ENCODE data around the gene UBE2N.

Gene UBE2N

DNA sequence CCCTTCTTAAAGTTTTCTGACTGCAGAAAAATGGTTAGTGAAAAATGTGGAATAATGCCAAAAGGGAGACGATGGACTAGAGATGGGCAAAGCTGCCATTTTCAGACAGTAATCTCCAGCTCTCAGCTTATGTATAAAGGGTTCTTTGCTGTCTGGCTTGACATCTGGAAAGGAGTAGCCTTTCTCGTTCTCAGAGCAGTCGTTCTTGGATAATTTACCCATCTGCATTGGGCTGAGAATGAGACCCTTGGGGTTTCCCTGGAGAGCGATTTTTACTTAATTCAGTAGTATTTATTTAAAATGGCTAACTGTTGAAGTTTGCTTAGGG is 62.8 kb downstream of the UBE2N start:
- DNase-seq, result no peak

DNA sequence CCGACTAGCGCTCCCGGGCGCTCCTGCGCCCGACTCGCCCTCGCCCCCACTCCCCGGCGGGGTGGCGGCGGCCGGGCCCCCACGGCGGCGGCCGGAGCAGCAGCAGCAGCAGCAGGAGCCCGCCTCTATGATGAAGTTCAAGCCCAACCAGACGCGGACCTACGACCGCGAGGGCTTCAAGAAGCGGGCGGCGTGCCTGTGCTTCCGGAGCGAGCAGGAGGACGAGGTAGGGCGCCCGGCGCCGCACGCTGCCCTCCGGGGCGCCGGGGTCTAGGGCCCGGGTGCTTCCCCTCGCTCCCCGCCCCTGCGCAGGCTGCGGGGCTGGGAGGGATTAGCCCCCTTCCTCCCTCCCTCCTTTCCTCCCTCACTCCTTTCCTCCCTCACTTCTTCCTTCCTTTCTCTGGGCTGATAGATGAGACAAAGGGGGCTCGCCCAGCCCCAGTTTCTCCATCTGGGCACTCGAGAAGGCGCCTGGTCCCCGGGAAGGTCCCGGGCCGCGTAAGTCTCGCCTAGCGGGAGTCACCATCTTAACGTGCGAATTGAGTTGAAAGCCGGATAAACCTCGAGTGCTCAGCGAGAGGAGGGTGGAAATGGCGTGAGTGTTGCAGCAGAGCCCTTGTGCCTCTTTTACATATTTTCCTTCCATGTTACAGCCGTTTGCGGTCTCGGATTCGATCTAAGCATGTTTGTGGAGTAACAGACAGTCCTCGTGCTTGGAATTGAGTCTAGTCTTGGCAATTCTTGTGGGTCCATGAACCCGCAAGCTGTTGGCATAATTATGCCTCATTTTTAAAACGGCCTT is 63.4 kb downstream of the UBE2N start:
- DNase-seq, result peak; percentile 64

- DNase-seq, result peak; percentile 98
Measured at GRCh38 chr12:93377252-93378195, 64.2 kb downstream of the UBE2N start, which contains the start of gene NUDT4. NUDT4 (plus strand) TSS chr12:93377925; CDS start chr12:93378323, 398 bp downstream.

GRCh38 chr12:93376436-93377251 is 65.1 kb downstream of the UBE2N start:
- DNase-seq, result no peak

DNA sequence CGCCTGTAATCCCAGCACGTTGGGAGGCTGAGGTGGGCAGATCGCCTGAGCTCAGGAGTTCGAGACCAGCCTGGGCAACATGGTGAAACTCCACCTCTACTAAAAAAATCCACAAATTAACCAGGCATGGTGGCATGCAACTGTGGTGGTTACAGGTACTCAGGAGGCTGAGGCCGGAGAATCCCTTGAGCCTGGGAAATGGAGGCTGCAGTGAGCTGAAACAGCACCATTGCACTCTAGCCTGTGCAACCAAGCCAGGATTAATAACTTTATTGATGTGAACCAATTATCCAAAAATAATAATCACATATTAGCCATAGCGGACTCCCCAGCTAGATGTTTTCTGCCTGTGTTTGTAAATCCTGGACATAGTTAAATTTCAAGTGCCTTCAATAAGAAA is 65.8 kb downstream of the UBE2N start:
- no peak for DNase-seq

- DNase-seq, result no peak
Measured at GRCh38 chr12:93373961-93374656, 67.6 kb downstream of the UBE2N start.

- DNase-seq, result no peak
Measured at GRCh38 chr12:93370947-93371346, 70.8 kb downstream of the UBE2N start.

- no peak for DNase-seq
Measured at GRCh38 chr12:93369505-93369904, 72.2 kb downstream of the UBE2N start.

DNA sequence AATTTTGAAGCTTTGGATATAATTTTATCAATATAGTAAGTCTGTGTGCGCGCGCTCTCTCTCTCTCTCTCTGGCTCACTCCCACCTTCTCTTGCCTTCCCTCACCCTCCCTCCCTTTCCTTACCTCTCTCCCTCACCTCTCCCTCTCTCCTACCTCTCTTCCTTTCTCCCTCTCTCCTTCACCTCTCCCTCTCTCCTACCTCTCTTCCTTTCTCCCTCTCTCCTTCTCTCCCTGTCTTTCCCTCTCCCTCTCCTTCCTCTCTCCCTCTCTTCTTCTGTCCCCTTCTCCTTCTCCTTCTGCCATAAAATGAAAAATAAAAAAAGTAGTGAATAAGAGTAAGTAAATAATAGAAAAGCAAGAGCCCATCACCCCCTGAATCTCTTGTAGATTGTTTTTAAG is 73.0 kb downstream of the UBE2N start:
- no peak for DNase-seq

DNA sequence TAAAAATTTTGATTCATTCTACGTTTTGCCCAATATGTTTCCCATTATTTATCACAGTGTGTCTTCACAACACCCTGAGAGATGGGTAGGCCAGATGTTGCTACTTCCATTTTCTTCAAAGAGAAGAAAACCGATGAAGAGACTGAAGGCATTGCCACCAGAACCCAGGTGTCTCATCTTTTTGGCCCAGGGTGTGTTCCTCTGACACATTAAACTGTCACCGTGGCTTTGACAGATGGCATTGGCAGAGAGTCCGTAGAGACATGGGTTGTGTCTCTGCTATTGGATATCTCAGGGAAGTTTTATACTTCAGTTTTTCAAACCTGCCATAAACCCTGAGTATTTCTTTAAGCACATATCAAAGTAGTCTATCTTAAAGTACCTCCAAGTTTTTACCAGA is 75.3 kb downstream of the UBE2N start:
- no peak for DNase-seq

DNA sequence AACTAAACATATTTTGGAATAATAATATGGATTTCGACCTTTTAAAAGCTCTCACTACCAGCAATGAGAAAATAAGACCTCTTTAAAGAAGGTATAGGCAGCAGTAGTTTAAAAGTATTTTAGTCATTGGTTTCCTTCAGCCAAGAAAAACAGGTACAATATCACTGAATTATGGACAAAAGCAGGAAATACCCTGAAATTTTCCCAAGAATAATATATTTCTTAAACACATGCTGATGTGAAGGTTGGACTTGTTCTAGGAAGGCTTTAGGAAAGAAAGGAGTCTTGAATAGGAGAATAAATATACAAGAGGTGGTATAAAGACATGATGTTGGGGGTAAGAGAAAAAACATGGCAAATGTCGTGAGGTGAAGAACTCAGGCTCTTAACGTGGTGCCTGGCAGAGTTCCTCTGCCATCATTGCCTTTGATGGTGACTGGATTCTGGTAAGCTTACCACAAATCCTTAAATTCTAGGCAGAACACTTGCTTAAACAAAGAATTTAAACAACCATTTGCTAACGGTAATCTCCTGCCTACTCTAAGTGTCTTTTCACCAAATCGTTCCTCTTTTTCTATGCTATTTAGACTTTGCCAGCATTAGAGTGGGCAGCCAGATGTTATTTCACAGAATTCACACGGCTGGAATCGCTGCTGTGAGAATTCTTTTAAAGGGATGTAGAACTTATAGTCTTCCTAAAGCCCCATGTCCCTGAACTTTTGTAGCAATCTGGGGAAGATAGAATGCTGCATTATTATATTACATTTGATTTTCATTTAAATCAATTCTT is 75.9 kb downstream of the UBE2N start:
- DNase-seq, result no peak

DNA sequence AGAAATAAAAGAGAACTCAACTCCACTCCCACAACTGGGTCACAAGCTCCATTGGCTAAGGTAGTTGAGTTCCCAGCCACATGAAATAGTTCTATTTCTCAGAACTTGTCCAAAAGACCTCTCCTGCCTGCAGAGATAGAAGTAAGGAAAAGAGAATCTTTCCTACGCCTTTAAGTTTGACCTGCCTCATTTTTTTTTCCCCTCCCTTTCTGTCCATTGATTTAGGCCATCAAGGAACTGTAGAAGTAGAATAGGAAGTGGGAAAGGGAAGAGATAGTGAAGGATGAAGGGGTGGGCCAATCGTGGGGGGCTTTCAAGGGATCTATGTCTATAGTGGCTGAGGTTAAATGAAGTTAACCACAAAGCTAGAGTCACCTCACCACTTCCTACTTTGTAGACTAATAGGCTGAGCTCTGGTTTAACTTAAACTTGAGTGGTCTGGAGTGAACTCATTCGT is 77.9 kb downstream of the UBE2N start:
- DNase-seq, result no peak

DNA sequence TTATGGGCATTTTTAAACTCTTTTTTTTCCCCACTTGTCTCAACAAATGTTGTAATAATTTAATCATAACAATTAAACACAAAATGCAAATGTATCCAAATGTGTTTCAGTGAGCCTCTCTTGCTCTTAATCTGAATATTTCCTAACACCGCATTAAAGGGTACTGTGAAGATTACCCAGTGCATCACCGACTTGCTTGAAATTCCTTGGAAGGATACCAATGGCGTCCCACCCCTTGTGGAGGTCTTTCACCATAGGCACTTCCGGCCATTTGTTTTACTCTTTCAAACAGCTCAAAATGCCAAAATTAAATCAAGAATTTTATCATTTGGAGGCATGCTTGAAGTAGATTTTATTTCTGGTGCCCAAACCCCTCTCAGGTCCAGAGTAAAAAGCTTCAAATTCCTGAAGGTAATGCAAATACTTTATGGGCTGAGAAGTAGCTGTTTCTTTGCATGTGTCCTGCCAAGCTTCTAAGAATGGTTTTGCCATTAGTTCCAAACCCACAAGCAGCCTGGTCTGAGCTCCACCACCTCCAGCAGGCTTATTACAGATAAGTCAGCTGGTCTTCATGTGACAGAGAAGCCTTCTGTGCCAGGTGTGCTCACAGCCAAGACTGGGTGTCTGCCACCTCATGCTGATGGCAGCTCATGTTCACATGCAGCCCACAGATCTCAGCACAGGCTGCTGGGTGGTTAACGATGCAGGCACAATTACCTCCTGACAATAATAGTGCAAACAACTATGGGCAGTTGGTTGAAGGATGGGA is 80.4 kb downstream of the UBE2N start:
- DNase-seq, result no peak

DNA sequence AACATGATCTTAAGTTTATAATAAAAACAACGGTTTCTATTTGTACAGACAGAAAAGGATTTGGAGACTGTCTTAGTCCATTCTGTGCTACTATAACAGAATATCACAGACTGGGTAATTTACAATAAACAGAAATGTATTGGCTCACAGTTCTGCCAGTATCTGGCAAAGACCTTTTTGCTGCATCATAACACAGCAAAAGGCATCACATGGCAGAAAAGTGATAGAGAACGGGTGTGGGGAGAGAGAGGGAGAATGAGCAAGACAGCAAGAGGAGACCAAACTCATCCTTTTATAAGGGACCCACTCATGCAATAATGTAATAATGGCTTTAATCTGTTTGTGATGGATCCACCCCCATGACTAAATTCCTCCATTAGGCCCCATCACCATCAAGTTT is 81.1 kb downstream of the UBE2N start:
- no peak for DNase-seq

GRCh38 chr12:93358821-93359220 is 82.9 kb downstream of the UBE2N start:
- DNase-seq, result no peak

DNA sequence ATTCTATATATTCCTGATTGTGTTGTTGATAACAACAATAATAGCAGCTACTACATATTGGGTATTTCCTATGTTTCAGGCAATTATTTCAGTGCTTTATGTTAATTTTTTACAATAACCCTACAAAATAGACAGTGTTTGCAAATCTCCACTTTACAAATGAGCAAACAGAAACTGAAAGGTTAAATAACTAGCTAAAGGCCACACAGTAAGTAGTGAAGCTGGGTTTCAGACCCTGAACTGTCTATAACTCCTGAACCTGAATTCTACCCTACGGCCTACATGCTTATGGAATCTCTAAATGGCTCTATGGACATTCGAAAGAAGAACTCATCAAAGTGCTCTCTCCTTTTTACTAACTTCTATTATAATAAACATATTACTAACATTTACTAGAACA is 83.7 kb downstream of the UBE2N start:
- DNase-seq, result no peak

GRCh38 chr12:93356214-93356613 is 85.5 kb downstream of the UBE2N start:
- no peak for DNase-seq

All from activated naive CD4-positive, alpha-beta T cell treated with anti-CD3 and anti-CD28 coated beads, Interleukin-2, amount 50 U/mL, for 16 hours (primary cell).